Stimulated activated CD8-positive, alpha-beta memory T cell treated with anti-CD3 and anti-CD28 coated beads, Interleukin-7, amount 100 ng/mL, for 1 hour (primary cell): ENCODE data around the gene OR2A1.
"Not testable (repeated sequence)": the region's sequence is repeated elsewhere in the genome, so short reads cannot be mapped to it uniquely, and the experiment has no call there.

Experiments used
- DNase-seq, 2 donors: peaks; one replicate each; pipeline ENCODE4 v3.0.0-alpha.2; 2020; ENCODE audit warnings: low read depth in 2 of 2

Gene OR2A1

DNA sequence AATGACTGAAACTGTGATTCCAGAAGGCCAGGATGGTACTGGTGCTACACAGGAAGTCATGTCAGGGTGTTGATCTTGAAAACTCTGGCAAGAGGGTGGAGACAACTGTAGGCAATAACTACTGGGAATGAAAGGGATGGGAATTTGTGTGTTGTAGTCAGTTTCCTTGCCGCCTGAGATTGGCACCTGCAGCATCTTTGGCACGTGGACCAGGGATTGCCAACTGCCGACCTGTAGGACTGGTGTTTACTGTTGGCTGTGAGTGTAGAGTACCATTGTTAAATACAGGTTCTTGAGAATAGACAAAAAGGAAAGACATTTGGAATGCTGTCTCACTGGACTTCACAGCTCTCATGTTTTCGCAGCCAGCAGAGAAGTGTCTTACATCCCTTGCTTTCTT, 11.1 kb downstream of the OR2A1 start:
- DNase-seq = not testable (repeated sequence)

DNA sequence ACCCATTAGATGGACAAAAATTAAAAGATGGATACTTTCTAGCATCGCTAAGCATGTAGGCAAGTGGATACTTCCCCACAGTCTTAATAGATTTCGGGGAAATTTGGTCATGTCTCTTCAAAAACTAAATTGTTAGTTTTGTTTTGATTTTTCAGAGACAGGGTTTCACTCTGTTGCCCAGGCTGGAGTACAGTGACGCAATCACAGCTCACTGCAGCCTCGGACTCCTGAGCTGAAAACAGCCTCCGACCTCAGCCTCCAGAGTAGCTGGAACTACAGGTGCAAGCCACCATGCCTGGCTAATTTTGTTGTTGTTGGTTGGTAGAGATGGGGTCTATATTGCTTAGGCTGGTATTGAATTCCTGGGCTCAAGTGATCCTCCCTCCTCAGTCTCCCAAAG, 13.6 kb downstream of the OR2A1 start:
- not testable (repeated sequence) for DNase-seq

DNA sequence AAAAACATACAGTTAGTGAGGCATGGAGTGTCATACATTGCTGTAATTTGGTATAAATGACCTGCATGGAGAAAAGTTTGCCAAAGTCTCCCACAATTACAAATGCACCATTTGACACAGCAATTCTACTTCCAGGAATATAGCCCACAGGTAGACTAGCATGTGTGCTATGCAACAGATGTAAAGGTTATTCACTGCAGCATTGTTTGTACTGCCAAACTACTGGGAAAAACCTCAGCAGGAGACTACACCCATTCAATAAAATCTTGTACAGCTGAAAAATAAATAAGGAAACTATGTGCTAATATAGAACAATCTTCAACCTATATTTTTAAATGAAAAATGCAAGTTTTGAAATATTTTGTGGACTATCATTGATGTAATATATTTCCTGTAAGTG, 17.8 kb downstream of the OR2A1 start:
- not testable (repeated sequence) for DNase-seq

DNA sequence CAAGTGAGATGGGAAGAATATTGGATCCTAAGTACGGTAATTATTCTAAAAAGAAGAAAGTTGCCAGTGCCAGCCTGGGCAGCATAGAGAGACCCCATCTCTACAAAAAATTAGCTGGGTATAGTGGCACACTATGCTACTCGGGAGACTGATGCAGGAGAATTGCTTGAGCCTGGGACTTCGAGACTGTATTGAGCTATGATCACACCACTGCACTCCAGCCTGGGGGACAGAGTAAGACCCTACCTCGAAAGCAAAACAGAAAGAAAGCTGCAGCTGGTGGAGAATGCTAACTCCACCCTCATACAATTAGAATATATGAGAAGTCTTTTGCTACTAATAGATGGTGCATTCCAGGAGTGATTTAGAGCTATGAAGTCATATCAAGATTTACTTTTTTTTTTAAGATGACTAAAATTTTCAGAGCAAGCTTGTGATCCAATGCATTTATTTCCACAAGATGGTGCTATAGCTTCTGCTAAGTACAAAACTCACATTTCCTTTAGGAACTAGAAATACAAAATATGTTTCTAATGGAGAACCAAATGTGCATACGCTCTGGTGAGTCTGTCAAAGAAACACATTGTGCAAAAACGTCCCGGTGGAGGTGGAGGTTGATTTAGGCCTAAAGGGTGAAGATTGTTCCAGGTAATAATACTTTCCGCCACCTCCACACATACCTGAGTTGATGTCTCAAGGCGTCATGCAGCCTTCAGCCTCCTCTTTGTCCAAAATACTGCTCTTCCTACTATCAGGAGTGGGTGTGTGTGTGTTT, 19.2 kb downstream of the OR2A1 start:
- not testable (repeated sequence) for DNase-seq

DNA sequence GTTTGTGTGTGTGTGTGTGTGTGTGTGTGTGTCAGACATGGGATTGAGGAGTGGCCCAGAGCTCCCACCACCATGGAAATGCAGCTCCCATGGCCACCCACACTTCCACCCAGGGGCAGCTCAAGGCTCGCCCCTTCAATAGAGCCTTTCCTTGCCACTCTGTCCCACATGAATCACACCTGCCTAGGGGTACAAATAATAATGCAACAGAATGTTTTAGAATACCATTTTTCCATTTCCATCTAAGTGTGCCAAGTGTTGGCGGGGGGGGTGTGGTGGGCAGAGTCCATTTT, 19.7 kb downstream of the OR2A1 start:
- DNase-seq = not testable (repeated sequence)

DNA sequence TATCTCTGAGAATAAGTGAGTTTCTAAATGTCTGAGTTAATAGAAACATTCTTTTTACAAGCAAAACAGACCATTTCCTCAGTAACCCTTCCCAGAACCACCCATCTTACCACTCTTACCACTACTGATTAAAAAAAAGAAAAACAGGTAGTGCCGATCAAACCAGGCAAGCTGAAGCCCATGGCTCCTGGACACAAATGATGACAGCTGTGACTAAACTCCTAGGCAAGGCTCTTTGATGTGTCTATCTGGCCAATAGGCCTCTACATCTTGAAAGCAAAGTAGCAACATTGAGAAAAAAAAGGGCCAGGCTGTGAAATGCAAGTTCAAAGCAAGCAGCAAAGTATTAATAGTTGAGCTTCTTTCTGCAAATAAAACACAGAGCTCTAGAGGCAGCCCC, 36.4 kb downstream of the OR2A1 start:
- DNase-seq = not testable (repeated sequence)

DNA sequence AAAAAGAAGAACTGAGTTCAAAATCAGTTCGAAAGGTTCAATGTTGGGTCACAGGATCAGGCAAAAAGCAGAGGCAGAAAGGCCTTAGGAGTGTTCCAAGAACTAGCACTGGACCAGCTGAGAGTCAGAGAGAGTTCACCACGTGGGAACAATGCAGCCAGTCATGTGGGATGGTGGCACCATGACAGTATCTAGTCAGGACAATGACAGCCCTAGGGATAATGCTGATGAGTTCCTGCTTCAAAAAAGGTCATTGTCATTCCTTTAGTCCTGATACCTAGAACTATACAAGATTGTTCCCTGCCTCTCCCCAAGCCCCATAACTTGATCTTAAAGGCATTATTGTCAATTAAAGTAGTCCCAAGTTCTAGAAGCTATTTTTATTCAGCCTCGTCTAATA, 39.4 kb downstream of the OR2A1 start:
- DNase-seq = not testable (repeated sequence)

DNA sequence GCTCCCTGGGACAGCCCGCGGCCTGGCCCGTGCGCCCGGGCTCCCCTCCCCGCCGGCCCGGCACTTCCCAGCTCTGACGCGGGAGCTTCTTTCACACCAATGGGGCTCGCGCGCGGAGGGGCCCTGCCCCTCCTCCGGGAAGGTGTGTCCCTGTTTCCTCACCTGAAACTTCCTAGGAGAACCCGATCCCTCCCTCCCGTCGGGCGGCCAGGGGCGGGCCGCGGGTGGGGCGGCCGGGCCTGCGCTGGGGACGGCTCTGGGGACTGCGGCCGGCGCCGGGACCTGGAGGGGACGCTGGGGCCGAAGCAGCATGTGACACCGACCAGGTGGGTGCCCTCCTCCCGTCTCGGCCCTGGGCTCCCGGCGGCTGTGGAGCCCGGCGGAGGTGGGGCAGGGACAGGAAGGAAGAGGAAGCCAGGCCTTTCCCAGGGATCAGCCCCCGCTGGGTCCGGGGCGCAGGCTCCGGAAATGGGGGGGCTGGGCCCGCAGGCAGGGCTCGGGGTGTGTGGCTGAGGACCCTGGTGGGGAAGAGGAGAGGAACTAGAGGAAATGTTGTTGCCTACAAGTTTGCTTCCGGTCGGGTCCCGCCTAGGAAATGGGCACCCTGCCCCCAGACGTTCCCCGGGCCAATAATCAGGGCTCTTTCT, 43.1 kb downstream of the OR2A1 start, which contains the start of gene ARHGEF5:
ARHGEF5 (plus strand) TSS at position 227 of the 647 bp plus-strand sequence. CDS start 7,268 bp downstream, outside the sequence.
- DNase-seq = not testable (repeated sequence)

DNA sequence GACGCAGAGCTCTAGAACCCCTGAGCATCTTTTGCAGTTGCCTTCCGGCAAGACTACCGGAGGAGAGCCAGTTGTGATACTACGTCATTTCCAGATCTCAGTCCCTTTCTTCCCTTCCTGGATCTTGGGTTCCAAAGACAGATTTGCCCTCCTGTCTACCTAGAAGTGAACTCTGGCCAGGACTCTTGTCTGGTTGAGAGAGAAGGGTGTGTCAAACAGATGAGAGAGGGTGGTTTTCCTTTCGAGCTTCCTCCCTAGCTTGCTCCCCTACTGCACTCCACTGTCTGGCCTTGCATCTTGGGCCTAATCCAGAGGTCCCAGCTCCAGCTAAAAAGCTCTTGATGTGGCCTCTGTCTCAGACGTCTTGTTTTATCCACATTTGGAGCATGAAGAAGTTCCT, 44.0 kb downstream of the OR2A1 start:
- DNase-seq = not testable (repeated sequence)

DNA sequence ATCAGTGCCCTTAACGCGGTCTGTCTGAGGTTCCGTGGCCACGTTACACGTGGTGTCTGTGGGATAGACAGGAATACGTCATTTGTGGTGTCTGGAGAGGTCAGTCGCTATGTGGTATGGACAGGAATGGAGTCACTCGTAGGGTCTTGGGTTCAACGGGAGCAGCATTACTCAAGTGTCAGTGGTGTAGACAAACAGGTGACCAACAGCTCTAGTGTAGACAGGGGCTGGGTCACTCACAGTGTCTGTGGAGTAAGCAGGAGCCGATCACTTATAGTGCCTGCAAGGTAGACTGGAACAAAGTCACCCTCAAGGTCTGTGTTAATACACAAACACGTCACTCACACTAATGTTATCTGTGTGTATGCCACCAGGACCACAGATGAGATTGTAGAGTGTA, 44.6 kb downstream of the OR2A1 start:
- DNase-seq = not testable (repeated sequence)

DNA sequence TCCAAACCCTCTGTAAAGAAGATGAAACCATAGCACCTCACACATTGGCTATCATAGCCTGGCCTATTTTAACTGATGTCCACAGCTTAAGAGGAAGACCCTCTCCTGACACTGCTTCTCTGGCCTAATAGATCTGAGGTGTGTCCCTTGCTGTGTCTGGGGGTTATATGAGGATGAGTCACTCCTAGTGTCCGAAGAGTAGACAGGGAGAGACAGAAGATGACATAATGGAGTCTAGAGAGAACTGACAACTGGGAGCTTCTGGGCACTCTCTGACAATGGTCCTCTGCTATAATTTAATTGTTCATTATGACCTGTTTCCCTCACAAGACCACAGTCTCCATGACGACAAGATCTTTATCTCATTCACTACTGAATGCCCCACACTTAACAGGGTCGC, 49.8 kb downstream of the OR2A1 start:
- DNase-seq = not testable (repeated sequence)

DNA sequence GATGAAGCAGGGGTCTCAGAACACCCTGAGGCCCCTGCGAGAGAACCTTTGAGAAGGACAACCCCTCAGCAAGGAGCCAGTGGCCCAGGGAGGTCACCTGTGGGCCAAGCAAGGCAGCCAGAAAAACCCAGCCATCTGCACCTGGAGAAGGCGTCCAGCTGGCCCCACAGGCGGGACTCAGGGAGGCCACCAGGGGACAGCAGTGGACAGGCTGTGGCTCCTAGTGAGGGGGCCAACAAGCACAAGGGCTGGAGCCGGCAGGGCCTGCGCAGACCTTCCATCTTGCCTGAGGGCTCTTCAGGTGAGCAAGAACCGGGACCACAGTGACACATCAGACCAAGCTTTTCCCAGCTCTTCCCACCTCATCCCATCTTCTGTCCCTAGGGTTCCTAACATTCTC, 53.3 kb downstream of the OR2A1 start:
- DNase-seq = not testable (repeated sequence)

DNA sequence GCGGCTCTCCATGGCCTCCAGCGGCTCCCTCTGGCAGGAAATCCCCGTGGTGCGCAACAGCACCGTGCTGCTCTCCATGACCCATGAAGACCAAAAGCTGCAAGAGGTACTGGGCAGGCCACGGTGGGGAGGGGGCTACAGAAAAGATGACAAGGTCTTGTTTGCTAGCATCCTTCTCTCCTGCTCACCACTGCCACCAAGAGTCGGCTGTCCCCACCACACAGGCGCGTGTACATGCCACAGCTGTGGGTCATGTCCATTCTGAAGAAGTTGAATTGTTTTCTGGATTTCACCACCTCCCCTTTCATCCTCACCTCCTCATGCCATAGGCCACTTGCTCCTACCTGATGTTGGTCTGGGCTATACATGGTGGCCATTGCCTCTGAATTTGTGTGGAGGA, 55.0 kb downstream of the OR2A1 start:
- not testable (repeated sequence) for DNase-seq

DNA sequence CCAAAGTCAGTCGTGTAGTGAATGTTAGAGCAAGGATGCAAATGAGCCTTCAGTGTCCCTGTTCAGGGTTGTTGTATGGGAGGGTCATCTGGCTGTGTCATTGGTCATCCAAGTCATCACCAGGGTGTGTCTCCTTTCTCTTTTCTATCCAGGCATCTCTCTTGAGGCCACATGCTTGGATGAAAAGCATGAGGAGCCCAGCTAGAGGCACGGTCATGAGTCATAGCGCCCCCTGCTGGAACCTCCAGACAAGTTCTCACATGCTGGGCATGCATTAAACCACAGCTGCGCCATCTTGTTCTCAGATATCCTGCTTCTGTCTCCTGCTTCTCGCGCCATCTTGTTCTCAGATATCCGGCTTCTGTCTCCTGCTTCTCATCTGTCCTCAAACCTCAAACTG, 57.0 kb downstream of the OR2A1 start:
- not testable (repeated sequence) for DNase-seq
